ENCODE measurements around the gene PTTG1.

Gene PTTG1

DNA sequence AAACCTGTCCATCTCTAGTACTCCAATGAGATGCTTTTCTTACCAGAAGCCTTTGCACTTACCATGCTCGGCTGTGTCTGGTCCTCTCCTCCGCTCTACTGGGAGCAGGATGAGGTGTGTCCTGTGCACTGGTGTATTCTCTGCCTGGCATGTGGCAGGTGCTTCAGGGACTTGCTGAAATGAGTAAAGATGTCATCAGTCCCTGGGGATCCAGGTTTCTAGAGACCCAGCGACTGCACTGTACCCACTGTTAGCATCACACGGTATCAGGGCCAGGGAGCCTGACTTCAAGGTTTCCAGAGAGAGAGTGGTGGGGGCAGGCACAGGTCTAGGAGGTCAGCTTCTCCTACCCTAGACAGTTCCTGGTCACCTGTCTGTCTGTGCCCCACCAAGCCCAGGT lies 10.5 kb downstream of the PTTG1 start:
- TF ChIP-seq, protein P1, sequence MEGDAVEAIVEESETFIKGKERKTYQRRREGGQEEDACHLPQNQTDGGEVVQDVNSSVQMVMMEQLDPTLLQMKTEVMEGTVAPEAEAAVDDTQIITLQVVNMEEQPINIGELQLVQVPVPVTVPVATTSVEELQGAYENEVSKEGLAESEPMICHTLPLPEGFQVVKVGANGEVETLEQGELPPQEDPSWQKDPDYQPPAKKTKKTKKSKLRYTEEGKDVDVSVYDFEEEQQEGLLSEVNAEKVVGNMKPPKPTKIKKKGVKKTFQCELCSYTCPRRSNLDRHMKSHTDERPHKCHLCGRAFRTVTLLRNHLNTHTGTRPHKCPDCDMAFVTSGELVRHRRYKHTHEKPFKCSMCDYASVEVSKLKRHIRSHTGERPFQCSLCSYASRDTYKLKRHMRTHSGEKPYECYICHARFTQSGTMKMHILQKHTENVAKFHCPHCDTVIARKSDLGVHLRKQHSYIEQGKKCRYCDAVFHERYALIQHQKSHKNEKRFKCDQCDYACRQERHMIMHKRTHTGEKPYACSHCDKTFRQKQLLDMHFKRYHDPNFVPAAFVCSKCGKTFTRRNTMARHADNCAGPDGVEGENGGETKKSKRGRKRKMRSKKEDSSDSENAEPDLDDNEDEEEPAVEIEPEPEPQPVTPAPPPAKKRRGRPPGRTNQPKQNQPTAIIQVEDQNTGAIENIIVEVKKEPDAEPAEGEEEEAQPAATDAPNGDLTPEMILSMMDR (IDR thresholded peaks at IDR 0.05), result no peak

DNA sequence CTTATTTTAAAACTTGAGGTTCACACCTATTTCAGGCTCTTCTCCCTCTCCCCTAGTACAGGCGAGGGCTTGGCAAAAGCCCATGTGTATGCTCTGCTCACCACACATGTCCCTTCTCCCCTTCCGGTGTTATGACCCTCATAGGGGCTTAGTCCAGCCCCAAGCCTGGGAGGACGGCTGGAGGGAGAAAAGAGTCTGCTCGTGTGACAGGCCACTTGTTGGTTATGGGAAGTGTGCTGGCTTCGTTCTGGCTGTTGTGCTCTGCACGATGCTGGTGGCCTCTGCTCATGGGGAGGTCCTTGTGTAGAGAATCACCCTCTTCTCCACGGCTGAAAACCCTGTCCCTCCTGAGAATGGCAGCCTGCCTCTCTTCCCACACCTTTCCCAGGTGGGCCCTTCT lies 11.1 kb downstream of the PTTG1 start:
- TF ChIP-seq, protein P1 (IDR thresholded peaks at IDR 0.05), result no peak

DNA sequence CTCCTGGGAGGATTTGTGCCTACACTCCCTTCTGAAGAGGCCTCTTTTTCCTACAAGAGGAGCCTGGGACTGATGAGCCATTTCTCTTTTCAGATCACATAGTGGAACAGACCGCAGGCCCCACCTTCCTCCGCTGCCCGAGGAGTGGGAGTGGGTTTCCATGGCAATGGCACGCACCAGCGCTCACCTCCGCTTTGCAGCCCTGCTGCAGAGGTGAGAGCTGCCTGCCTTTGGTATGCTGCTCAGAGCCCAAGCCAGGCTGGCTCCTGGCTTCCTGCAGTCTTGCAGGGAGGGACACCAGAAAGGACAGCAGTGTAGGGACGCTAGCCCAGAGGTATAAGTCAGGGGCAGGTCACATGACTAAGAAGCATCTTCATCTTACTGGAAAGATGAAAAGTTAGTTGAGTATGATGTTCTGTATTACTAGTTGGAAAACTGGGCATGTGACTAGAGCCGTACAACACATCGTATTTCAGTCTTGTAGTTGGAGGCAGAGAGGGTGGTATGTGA lies 12.4 kb downstream of the PTTG1 start:
- TF ChIP-seq, protein P1 (IDR thresholded peaks at IDR 0.05), result no peak

DNA sequence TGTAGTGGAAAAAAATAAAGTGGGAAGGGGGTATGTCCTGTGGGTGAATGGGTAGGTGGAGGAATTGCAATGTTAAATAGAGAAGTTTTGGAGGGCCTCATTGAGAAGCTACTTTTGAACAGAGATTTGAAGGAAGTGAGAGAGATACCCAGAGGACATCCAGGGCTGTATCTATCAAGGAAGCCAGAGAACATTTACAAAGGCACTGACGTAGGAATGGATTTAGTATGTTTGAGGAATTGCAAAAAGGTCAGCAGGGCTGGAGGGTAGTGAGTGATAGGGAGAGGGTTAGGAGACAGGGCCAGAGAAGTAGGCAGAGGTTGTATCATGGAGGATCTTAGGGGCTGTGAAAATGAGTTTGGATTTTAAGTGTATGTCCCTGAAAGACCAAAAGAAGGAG lies 13.9 kb downstream of the PTTG1 start:
- TF ChIP-seq, protein P1 (IDR thresholded peaks at IDR 0.05), result no peak

DNA sequence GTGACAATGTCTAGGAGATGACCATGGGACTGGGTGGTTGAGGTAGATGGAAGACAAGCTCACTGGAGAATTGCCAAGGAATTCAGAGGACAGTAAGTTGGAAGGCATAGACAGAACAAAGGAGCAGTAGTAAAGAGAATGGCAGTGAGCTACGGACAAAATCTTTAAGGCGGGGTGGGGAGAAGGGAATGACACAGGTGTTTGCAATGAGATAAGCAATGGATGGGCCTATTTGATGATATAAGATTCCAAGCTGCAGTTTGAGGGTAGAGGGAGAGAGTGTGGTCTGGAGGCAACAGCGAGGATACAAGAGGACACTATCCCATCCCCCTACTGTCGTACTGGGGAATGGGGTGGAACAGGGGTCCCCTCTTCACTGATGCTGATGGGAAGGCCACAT lies 14.4 kb downstream of the PTTG1 start:
- TF ChIP-seq, protein P1 (IDR thresholded peaks at IDR 0.05), result no peak

DNA sequence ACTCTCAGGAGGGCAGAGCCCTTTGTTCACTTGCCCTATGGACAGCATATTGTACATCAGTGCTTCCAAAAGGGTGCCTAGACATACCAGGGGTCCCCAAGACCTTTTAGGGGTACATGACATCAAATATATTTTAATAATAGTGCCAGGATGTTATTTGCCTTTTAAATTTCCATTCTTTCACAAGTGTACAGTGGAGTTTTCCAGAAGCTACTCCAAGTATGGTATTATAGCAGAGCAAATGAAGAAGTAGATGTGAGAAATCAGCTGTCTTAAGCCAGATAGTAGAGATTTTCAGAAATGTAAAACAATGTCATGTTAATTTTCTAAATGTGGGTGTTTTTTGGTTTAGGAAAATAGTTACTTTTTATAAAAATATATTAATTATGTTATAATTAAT lies 15.6 kb downstream of the PTTG1 start:
- TF ChIP-seq, protein P1 (IDR thresholded peaks at IDR 0.05), result no peak

DNA sequence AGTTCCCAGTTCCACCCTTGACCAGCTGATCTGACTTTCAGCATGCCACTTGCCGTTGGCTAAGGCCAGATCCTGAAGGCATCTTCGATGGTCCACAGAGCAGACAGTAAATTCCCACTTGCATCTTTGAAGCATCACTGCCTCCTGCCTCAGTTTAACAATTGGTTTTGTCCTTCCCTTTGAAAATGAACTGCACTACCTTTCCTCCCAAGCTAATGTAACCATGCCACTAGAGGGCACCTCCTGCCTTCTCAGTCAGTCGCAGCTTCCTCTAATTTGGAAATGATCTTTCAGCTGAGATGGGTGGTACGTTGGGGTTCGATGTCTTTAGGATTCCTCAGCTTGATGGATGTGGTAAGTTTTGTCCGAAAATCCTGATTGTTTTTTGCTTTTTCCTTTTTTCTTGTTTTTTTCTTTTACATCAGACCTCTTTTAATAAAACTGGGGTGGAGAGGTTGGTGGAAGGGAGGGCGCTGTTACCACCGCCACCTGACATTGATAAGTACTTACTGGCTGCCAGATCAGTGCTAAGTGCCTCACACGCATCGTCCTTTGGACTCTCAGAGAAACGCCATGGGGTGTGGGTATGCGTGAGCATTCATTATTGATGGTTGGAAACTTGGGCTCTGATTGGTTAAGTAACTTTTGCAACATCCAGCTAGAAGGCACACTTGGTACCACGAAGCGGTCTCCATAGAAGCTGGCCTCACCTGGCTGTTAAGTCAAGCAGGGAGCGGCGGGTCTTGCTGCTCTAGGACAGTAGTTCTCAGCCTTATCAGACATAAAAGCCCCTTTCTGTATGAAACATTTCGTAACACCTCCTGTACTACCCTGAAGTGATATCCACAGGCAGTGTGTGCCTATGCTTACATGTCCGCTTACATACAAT lies 16.9 kb downstream of the PTTG1 start:
- TF ChIP-seq, protein P1 (IDR thresholded peaks at IDR 0.05), result peak; percentile 89

Data from LNCAP (cell line).